RWPE2 (cell line): Measurements from ENCODE around the gene TEKT3.
A peak's percentile ranks its signal among the peaks of the same experiment; 100 is the strongest.

Source experiments
- ATAC-seq: fragments of 200-7000 bp; cut with Tn5 transposase; 3 replicates; pipeline ENCODE4 v1.9.1; 2021; ENCODE audit warnings: low read depth
- DNase-seq: peaks from one replicate; pipeline ENCODE4 v3.0.0-alpha.2; 2020; ENCODE audit warnings: low spot score
- H3K27ac ChIP-seq: fragments of 450-650 bp; 2 replicates; pipeline ENCODE4 v1.5.1; 2017; ENCODE audit warnings: mild to moderate bottlenecking; ENCODE audit not compliant: poor library complexity, severe bottlenecking
- H3K27me3 ChIP-seq: fragments of 250-450 bp; sonication (Bioruptor Pico); 2 replicates; pipeline ENCODE4 v1.5.1; 2021; ENCODE audit warnings: mild to moderate bottlenecking, moderate library complexity; ENCODE audit not compliant: insufficient read depth, poor library complexity, severe bottlenecking
- H3K36me3 ChIP-seq: fragments of 250-450 bp; sonication (Bioruptor Pico); 2 replicates; pipeline ENCODE4 v1.5.1; 2020; ENCODE audit warnings: low read depth, mild to moderate bottlenecking, moderate library complexity
- H3K4me1 ChIP-seq: fragments of 250-450 bp; sonication (Bioruptor Pico); 2 replicates; pipeline ENCODE4 v1.5.1; 2021; ENCODE audit warnings: mild to moderate bottlenecking, moderate library complexity; ENCODE audit not compliant: insufficient read depth, poor library complexity, severe bottlenecking
- H3K4me3 ChIP-seq: fragments of 250-450 bp; sonication (Bioruptor Pico); 2 replicates; pipeline ENCODE4 v1.5.1; 2021; ENCODE audit warnings: mild to moderate bottlenecking, moderate library complexity; ENCODE audit not compliant: severe bottlenecking
- H3K9me3 ChIP-seq: fragments of 250-450 bp; sonication (Bioruptor Pico); 2 replicates; pipeline ENCODE4 v1.5.1; 2021; ENCODE audit warnings: mild to moderate bottlenecking, moderate library complexity; ENCODE audit not compliant: severe bottlenecking
- TF ChIP-seq, protein P1 (sequence below): fragments of 450-650 bp; IDR thresholded peaks from one replicate; pipeline ENCODE4 v1.5.1; 2017; ENCODE audit warnings: mild to moderate bottlenecking, moderate library complexity; ENCODE audit not compliant: poor library complexity, severe bottlenecking

The TEKT3 gene

DNA sequence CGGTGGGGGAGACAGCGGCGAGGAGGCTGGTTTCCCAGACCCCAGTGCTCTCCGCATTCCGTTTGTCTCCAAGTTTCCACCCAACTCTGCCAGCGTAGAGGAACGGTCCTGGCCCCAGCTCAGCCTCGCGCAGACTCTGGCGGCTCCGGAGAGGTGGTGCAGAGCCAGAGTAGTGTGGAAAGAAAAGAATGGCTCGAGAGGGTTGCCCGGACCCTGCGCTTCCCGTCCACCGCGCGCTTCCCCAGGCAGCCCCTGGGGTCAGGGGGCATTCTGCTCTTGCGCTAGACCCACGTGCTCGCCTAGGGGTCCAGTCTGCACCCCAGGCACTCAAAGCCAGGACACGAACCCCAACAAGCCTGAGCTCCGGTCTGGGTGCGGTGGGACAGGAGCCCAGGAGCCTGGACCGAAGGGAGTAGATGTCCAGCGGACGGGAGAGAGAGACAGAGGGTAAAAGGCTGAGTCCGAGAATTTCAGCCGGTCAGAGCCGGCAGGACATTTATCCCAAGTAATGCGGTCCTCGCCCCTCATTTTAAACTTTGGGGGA lies 80.1 kb downstream of the TEKT3 start:
- Histone ChIP-seq H3K27ac (no peak overlapping the region), H3K9me3 (no peaks in the 10 kb centered on the region), H3K36me3 (no peaks in the 10 kb centered on the region), H3K4me1 (no peaks in the 10 kb centered on the region), H3K27me3 (peaks cover 55% of the 10 kb centered on the region), H3K4me3 (peak overlapping the region; percentile 41)
- no peak for DNase-seq
- TF ChIP-seq, protein P1, sequence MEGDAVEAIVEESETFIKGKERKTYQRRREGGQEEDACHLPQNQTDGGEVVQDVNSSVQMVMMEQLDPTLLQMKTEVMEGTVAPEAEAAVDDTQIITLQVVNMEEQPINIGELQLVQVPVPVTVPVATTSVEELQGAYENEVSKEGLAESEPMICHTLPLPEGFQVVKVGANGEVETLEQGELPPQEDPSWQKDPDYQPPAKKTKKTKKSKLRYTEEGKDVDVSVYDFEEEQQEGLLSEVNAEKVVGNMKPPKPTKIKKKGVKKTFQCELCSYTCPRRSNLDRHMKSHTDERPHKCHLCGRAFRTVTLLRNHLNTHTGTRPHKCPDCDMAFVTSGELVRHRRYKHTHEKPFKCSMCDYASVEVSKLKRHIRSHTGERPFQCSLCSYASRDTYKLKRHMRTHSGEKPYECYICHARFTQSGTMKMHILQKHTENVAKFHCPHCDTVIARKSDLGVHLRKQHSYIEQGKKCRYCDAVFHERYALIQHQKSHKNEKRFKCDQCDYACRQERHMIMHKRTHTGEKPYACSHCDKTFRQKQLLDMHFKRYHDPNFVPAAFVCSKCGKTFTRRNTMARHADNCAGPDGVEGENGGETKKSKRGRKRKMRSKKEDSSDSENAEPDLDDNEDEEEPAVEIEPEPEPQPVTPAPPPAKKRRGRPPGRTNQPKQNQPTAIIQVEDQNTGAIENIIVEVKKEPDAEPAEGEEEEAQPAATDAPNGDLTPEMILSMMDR = no peak
- peak; percentile 53 for ATAC-seq

DNA sequence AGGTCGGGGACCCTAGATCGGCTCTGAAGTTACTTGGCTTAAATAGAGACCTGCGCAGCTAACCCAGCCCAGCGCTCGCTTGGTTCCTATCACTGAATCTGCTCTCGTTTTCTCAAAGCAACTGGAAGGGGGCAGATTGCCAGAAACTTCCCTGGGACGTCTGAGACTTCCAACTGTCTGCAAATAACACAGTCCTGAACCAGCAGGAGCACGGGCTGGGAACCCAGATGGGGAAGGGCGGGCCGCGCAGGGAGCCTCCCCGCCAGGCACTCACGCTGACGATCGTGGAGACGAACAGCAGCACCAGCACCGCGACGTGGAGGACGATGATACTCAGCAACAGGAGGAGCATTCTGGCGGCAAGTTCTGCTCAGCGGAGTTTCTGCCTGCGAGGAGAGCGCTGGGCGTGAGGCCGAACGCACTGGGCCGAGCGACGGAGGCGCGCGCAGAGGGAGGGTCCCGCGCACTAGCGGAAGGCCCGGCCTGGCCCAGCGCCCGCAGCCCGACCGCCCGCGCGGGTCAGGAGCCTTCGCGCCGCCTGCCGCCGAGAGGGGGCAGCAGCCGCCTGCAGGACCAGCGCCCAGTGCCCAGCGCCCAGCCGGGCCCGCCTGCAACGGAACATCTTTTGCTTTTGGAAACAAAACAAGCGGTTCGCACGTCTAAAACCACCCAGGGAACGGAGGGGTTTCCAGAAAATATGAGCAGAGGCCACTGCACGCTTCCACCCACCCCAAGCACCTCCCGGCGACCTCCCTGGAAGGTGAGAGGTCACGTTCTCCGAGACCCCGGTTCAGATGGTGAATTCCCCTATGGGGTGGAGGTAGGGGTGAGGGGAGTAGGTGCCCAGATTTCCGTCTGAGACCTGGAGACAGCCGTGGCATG lies 80.8 kb downstream of the TEKT3 start:
- DNase-seq = no peak
- no peak overlapping the region for H3K27ac ChIP-seq
- peaks cover 48% of the 10 kb centered on the region for H3K27me3 ChIP-seq
- H3K36me3 ChIP-seq = no peaks in the 10 kb centered on the region
- H3K9me3 ChIP-seq = no peaks in the 10 kb centered on the region
- peak overlapping the region; percentile 41 for H3K4me3 ChIP-seq
- H3K4me1 ChIP-seq = no peaks in the 10 kb centered on the region
- ATAC-seq = peak; percentile 70
- TF ChIP-seq, protein P1 = peak; percentile 93

DNA sequence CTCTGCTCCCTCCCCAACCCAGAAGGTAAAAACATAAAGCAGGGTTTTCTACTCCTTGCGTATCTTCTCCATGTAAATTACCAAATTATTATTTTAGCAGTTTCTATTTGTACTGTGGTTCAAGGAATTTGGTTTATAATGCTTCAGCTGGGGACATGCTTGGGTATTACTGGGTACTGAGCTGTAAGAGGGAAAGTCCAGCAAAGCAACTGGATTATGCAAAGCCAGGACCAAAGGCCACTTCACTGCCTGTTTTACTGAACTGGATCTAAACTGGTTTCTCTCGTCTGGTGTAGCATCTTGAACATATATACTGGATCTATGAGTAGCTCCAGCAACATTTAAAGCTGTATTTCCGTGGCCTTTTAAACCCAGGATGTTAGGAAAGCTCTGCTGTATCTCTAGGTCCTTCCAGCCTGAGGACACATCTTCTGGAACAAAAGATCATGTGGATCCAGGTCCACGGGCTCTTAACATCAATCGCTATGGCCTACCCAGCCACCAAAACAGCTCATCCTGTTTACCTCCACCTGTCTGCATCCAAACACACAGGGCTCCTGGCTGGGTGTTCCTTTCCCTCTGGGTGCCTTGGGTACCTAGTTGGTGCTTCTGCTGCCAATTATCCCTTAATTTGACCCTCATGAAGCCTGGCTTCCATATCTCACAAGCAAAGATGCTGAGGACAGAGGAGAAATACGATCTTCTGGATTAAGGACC lies 83.4 kb downstream of the TEKT3 start:
- Histone ChIP-seq H3K4me1 (no peaks in the 10 kb centered on the region), H3K36me3 (no peaks in the 10 kb centered on the region), H3K4me3 (no peak overlapping the region), H3K27ac (no peak overlapping the region), H3K27me3 (peaks cover 21% of the 10 kb centered on the region), H3K9me3 (no peaks in the 10 kb centered on the region)
- TF ChIP-seq, protein P1 = no peak
- DNase-seq (no peak), ATAC-seq (no peak)

DNA sequence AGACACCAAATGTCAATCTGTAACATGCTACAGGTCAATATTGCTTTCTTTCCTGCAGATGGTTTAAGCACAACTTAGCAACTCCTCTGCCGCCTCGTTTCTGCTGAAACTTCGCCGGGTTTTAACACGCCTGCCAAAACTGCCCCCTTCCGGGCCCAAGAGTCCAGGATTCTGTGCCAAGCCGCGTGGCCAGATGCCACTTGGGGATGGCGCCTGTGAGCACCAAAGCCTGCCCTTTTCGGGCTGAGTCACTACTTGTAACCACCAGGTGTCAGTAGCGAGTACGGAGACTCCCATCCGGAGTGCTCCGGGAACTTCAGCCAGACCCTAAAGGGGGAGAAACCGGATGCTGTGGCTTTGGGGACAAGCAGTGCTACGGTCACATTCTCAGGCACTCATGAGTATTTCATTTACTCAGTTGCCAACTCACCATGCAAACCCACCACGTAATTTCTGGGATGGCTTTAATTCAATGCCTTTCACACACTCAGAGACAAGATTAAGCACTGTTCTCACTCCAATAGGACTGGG lies 84.1 kb downstream of the TEKT3 start:
- ATAC-seq = peak; percentile 40; the same call in 2 of the 3 replicates

More for the DNA sequence above, 84.1 kb downstream of the TEKT3 start:
- no peak for DNase-seq
- peaks cover 15% of the 10 kb centered on the region for H3K27me3 ChIP-seq
- H3K4me1 ChIP-seq = no peaks in the 10 kb centered on the region
- no peaks in the 10 kb centered on the region for H3K36me3 ChIP-seq
- TF ChIP-seq, protein P1 = peak; percentile 87
- no peak overlapping the region for H3K27ac ChIP-seq
- no peaks in the 10 kb centered on the region for H3K9me3 ChIP-seq
- H3K4me3 ChIP-seq = no peak overlapping the region
